ENCODE data around the gene PRM3. TPM values are rescaled to one million over a fixed set of nuclear protein-coding genes. Genes with fewer than 3 reads are reported as not detected.
A peak's percentile ranks its signal among the peaks of the same experiment; 100 is the strongest.

Gene PRM3
- total and polyA plus RNA-seq, 2 experiments from 2014 or later = not detected

GRCh38 chr16:11253995-11254912 lies 19.2 kb downstream of the PRM3 start:
- no peak for DNase-seq (ENCODE audit: low read depth in 1 of 2, low spot score in 1 of 2)
- no peak for TF ChIP-seq CTCF (IDR thresholded peaks at IDR 0.05; ENCODE audit: low read depth, low read length)
- Histone ChIP-seq H3K9me3 (ENCODE audit: low read depth) (no peaks in the 10 kb centered on the region), H3K4me1 (ENCODE audit: low read depth) (no peaks in the 10 kb centered on the region), H3K4me3 (peak overlapping the region; percentile 81), H3K27ac (no peak overlapping the region), H3K27me3 (no peaks in the 10 kb centered on the region), H3K36me3 (no peaks in the 10 kb centered on the region)

GRCh38 chr16:11253009-11253994 lies 20.1 kb downstream of the PRM3 start:
- Histone ChIP-seq H3K4me1 (ENCODE audit: low read depth) (no peaks in the 10 kb centered on the region), H3K9me3 (ENCODE audit: low read depth) (no peaks in the 10 kb centered on the region), H3K36me3 (no peaks in the 10 kb centered on the region), H3K27ac (no peak overlapping the region), H3K4me3 (no peak overlapping the region), H3K27me3 (no peaks in the 10 kb centered on the region)
- no peak for DNase-seq (ENCODE audit: low read depth in 1 of 2, low spot score in 1 of 2)
- no peak for TF ChIP-seq CTCF (IDR thresholded peaks at IDR 0.05; ENCODE audit: low read depth, low read length)

GRCh38 chr16:11252482-11252931 lies 20.9 kb downstream of the PRM3 start:
- H3K27ac ChIP-seq = no peak overlapping the region
- H3K4me1 ChIP-seq (ENCODE audit: low read depth) = no peaks in the 10 kb centered on the region
- DNase-seq (ENCODE audit: low read depth in 1 of 2, low spot score in 1 of 2) = no peak
- no peaks in the 10 kb centered on the region for H3K9me3 ChIP-seq (ENCODE audit: low read depth)
- no peaks in the 10 kb centered on the region for H3K36me3 ChIP-seq
- no peak for TF ChIP-seq CTCF (IDR thresholded peaks at IDR 0.05; ENCODE audit: low read depth, low read length)
- H3K27me3 ChIP-seq = no peaks in the 10 kb centered on the region
- no peak overlapping the region for H3K4me3 ChIP-seq

- Histone ChIP-seq H3K36me3 (no peaks in the 10 kb centered on the region), H3K4me3 (no peak overlapping the region), H3K27ac (no peak overlapping the region), H3K27me3 (no peaks in the 10 kb centered on the region), H3K4me1 (ENCODE audit: low read depth) (no peaks in the 10 kb centered on the region), H3K9me3 (ENCODE audit: low read depth) (no peaks in the 10 kb centered on the region)
- peak in 1 of 2 donors; percentile 52 for DNase-seq (ENCODE audit: low read depth in 1 of 2, low spot score in 1 of 2)
- TF ChIP-seq CTCF (IDR thresholded peaks at IDR 0.05; ENCODE audit: low read depth, low read length) = no peak
These were observed 21.6 kb downstream of the PRM3 start for GRCh38 chr16:11251525-11252481.
